Activated T-helper 1 cell treated with anti-CD3 and anti-CD28 coated beads, Interleukin-2, amount 50 U/mL, for 16 hours (primary cell): Measurements from ENCODE around the gene LY6G5B.

Experiments
- DNase-seq, 2 donors: peaks; one replicate each; pipeline ENCODE4 v3.0.0-alpha.2; 2020; ENCODE audit warnings: low read depth in 1 of 2, low spot score in 1 of 2

LY6G5B gene

DNA sequence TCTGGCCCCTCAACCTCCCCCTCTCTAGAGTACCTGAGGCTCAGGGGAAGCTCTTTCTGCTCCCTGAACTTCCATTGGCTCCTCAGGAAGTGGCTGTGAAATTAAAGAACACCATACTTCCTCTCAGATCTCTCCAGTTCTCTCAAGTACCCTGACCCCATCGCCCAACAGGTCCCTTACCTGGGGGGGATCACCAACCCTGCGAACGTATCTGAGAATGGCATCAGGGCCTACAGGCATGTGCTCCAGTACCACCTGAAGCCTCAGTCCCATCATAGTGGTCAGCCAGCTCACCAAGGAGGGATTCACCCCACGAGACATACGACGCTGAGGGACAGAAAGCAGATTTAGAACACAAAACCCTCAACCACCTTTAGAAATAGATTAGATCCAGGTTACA lies 29.2 kb upstream of the LY6G5B start:
- no peak for DNase-seq

DNA sequence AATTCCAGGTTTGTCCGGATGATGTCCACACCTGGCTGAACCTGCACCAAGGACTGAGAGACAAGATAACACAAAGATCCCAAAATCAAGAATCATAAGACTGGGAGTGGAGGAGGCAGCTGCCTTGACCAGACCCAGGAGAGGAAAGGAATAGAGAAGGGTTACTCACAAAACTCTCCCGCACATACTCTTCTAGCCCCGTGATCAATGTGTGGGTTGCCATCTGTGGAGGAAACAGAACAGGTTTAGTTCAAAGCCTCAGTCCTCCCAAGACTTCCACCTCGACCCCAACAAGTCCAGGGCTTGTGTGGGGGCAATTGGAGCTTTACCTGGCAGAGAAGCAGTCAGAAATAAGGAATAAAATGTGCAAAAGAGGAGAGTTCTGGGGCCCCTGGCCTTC lies 28.4 kb upstream of the LY6G5B start:
- no peak for DNase-seq

DNA sequence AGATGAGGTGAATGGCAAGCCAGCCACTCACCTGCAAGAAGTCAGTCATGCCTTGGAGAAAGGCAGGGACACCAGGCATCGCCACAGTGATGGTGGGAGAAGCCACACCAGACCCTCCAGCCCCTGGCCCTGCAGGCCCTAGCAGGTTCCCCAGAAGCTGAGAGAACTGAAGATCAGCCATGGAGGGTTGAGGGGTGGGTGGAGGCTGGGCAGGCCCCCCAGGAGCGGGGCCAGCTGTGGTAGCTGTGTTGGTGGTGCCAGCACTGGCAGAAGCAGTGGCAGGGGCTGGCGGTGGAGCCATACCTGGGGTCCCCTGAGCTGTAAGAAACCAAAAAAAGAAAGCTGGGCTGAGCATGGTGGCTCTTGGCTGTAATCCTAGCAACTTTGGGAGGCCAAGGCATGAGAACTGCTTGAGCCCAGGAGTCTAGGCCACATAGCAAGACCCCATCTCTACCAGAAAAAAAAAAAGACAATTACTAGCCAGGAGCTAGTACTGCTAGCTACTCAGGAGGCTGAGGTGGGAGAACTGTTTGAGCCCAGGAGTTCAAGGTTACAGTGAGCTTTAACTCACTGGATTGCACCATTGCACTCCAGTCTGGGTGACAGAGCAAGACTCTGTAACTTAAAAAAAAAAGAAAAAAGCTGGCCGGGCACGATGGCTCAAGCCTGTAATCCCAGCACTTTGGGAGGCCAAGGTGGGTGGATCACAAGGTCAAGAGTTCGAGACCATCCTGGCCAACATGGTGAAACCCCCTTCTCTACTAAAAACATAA lies 26.8 kb upstream of the LY6G5B start:
- DNase-seq: no peak

DNA sequence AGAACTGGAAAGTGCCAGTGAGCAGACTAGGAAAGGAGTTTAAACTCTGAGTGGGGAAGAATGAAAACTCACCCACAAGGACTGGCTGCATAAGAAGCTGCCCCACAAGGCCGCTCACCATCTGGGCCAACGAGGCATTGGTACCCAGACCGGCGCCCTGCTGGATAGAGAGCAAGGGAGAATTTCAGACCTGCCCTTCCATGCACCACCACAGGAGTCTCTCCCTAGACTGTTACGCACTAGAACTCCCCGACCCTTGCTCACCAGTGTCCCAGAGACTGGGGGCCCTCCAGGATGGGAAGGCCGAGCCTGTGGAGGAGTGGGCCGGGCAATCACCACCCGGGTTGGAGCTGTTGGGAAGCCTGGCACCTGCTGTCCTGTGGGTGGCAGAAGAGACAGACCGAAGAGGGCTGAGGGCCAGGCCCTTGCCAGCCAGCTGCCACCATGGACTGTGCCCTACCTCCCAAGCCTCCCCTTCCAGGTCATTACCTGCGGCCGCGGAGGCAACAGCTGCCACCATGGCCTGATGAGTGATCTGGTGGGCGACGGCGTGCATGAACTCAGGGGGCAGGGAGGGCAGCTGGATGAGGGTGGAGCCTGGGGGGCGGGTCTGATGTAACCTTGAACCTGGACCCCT lies 25.8 kb upstream of the LY6G5B start:
- DNase-seq: no peak

DNA sequence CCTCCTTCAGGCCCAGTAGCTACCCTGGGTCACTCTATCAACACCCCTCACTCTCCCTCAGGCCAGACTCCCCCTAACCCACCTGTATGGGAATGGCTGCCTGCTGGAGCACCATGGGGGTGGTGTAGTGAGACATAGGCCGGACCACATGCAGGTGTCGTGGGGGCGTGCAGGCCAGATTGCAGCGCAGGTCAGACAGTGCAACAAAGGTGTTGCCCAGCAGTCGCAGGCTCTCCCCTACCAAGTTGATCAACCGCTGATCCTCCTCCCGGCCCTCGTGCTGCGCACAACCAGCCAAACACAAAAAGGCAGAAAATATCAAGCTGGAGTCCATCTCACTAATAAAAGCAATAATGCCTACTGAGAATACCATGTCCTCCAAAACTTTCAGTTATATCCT lies 24.5 kb upstream of the LY6G5B start:
- DNase-seq: no peak

DNA sequence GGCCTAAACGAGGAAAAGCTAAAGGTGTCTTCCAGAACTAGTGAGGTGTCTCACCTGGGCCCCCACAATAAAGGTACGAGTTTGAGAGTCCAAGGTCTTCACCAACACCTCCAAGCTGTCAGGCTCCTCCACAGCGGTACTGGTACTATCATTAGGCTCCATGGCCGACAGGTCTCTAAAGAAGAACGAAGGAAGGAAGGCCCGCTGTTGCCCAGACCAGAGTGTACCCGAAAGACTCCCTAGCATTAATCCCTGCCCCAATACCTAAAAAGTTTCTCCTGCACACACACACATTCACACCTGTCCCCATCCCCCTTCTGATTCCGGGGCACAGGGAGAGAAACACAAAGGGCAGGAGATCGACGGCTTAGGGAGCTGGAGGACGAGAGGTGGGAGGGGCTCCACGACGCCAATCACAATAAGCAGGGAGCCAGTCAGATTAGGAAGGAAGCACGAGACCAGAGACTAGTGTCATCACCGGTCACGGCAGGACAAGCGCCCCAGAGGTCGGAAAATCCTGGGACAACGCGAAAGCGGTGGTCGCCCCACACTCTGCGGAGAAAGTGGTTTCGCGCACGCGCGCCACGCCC lies 18.1 kb upstream of the LY6G5B start:
- no peak for DNase-seq

DNA sequence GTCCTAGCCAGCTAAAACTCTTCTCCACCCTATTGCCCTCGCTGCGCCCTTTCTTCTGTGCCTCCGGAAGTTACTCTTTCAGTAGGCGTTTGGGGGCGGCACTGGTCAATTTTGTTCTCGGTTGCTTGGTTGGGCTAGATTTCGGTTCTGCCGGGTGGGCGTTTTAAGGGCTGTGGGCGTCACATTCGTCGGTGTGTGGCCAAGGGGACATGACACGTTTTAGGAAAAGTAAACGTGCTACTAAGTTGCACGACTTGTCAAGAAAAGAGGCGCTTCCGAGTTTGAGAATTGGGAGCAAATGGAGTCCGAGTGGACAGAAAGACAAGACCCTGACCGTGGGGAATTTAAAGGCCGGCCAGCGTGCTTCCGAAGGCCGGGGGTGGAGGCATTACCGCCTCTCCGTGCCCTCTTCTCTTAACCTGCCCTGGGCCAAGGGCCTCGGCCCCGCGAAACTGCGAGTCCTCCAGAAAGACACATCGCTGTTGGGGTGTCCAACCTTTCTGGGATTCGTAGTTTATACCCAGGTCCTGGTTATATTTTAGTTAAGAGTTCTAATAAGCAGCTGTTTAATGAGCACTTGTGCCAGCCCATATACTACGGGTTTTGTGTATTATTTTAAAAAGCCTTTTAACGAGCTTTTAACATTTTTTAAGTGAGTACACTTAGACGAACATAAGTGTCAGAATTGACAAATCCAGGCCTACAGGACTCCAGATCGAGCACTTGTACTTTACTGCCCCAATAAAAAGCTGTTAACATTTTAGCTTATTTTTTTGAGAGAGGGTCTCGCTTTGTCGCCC lies 16.7 kb upstream of the LY6G5B start:
- DNase-seq: peak in 1 of 2 donors; percentile 73

DNA sequence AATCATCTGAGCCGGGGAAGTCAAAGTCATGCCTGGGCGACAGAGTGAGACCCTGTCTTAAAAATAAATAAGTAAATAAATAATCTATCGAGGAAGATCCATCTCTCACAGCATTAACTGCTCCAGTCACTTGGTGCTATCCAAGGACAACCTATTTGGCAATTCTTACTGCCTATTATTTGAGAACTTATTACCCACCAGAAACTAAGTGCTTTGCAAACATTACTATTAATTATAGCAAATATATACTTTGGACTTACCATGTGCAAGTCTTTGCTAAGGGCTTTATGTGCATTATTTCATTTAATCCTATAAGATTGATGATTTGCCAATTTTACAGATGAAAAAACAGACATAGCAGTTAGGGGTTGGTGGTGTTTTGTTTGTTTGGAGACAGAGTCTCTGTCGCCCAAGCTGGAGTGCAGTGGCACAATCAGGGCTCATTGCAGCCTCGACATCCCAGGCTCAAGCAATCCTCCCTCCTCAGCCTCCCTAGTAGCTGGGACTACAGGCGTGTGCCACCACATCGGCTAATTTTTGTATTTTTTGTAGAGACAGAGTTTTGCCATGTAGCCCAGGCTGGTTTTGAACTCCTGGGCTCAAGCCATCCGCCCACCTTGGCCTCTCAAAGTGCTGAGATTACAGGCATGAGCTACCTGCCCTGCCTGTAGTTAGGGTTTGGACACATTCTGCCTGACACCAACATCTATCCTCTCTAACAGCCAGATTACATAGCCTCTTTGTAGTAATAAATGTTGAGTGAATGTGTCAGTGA lies 15.0 kb upstream of the LY6G5B start:
- DNase-seq: no peak

DNA sequence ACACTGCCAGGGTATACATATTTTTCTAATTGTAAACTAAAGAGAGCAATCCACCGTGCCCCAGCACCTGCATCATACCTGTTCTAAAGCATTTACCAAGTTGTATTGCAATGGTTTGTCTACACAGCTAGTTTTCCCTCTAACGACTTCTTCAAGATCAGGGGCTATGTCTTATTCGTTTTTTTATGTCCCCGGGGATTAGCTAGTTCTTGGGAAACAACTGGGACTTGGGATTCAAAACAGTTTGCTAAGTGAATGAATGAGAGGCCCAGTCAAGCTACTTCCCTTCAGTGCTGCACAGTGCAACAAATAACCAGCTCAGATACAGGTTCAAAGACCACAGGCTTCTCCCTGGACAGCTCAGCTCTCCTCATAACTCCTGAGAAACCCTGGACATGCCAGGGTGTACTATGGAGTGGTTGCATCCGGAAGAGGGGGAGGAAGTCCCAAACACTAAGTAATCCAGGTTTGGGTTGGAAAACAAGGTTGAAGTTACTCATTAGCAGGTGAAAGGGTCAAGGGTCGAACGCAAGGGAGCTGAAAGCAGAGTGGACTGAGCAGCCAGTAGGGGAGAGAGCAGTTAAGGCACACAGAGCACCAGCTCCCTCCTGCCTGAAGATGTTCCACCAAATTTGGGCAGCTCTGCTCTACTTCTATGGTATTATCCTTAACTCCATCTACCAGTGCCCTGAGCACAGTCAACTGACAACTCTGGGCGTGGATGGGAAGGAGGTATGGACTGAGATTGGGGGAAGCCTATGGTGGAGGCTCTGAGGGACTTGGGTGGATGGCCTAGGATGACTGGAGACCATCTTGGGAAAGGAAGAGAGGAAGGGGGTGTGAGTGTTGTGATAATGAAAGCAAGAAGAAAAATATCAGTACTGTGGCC lies 14.2 kb upstream of the LY6G5B start, which contains the start of gene APOM:
APOM (plus strand) TSS at position 546 of the 889 bp plus-strand sequence; CDS start at position 619, 73 bp downstream.
- no peak for DNase-seq

DNA sequence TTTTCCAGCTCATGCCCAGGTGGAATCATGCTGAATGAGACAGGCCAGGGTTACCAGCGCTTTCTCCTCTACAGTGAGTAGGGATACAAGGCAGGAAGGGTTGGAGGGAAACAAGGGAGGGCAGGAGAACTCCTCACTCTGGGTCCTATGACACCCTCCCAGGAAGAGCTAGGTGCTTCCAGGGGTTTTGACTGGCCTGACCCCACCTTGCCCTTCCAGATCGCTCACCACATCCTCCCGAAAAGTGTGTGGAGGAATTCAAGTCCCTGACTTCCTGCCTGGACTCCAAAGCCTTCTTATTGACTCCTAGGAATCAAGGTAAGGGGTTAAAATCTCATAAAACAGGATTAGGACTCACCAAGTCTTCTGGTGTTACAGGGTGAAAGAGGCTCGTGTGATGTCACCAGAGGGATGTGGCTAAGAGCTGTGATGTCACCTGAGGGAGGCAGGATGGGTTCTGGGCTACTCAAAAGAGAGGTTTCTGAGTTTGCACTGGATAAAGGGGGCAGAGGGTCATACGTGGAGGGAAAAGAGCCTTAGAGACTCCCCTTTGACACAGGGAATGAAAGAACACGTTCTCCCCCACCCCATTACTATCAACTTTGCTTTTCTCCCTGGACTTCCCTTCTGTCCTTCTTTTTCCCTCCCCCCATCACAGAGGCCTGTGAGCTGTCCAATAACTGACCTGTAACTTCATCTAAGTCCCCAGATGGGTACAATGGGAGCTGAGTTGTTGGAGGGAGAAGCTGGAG lies 12.2 kb upstream of the LY6G5B start:
- DNase-seq: no peak

DNA sequence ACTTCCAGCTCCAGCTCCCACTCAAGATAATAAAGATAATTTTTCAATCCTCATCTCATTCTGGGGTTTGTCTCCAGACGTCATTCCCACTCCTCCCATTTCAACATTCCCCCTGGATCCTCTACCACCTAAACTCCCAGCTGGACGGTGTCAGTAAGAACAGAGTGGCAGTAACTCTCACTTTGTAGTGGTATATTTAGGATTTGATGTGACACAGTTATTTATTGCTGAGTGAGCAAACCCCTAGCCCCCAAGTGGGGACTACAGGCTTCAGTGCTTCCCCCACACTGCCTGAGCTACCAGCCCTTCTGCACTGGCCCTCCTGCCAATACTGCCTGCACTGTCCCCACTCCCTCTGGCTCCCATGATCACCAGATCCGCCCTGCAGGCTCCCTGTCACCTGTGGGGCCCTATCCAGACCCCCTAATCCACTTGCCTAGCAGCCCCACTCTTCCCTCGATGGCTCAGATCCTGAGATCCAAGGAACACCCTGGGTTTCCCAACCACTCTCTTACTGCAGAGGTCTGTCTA lies 11.6 kb upstream of the LY6G5B start:
- no peak for DNase-seq

DNA sequence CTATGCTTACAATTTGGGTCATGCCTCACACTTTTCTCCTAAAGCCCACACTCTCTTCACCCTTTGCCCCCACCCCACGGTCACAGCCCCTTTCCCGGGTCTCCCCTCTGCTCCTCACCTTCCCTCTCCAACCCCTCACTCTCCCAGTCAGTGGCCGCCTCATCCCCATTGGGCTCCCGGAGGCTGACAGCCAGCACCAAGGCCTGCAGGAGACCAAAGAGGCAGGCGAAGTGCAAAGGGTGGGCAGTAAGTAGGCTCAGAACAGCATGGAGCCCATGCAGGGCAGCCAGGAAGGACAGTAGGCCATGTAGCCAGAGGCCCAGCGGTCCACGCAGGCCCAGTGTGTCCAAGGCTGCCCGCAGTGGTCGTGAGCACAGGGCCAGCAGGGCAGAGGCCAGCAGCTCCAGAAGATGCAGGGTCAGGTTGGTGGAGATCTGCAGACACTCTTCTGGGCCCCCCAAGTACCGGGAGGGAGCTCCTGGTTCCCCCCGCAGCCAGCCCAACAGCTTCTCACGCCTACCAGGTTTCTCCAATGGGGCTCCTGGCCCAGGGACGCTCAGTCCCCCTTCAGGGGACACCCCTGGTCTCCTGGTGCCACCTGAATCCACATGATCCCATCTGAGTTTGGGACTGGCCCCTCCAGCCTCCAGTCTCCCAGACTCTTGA lies 10.7 kb upstream of the LY6G5B start:
- no peak for DNase-seq

DNA sequence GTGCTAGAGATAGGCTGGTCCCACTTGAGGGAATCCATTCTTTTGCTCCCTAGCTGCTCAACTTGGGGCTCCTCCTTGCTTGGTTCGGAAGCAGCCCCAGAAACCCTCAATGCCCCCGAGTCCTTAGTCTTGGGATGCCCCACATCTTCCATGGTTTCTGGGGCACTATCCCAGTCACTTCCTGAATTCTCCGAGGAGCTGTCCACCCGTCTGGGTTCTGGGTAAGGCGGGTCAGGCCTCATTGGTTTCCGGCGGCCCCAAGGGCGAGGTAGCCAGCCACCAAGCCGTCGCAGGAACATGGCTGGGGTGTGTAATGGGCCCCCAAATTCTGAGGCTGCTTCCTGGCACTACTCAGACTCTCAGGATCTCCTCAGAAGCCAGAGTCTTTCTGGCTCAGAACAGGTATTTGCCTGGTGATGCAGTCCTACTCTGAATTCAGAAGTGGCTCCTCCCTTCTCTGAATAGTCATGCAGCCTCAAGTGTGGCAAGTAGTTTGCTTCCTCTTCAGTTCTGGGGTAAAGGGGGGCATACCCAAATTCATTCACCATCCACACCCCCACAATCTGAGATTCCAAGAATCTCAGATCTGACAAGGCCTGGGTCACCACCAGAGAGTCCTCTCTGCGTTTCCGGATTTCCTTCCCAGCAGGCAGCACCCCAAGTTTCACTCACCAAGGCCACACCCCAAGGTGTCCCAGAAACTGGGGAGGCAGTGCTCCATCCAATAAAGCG lies 10.0 kb upstream of the LY6G5B start:
- DNase-seq: no peak

DNA sequence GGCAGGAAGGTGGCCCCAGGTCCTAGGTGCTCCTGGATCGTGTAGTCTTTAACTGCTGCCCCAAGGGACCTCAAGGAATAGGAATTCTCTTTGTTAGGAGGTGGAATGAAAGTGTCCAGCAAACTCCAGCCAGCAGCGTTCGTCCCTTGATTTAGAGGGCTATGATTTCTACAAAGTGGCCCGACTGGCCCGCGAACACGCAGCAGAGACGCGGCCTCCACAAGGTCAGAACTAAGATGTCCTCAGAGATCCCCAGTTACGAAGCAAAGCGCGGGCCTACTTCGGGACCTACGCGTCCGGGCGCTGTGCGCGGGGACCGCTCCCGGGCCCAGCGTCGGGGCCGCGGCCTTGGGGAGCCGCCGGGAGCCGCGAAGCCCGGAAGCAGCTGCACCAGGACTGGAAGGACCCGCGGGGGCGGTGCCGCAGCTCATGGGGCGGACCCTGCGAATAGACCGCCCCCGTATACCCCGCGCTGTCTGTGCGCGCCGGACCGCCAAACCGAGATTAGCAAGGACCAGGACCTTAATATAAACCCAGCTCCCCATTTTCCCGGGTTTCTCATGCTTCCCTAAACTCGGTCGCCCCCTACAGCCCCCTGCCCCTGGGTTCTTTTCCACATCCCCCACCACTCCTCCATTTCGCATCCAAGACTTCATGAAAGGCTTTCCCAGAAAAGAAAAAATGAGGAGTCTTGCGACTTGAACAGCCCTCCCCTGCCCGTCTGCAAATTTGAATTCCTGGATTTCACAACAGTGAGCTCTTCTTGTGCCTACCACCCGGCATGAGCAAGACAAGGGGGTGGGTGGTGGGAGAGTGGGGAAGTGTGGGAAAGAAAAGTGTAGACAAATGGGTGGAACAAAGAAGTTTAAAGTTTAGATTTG lies 9.2 kb upstream of the LY6G5B start, which contains the start of gene C6orf47:
C6orf47 (minus strand) TSS at position 398 of the 881 bp plus-strand sequence. CDS start 831 bp downstream, outside the sequence.
- DNase-seq: peak; percentile 51 to 61

DNA sequence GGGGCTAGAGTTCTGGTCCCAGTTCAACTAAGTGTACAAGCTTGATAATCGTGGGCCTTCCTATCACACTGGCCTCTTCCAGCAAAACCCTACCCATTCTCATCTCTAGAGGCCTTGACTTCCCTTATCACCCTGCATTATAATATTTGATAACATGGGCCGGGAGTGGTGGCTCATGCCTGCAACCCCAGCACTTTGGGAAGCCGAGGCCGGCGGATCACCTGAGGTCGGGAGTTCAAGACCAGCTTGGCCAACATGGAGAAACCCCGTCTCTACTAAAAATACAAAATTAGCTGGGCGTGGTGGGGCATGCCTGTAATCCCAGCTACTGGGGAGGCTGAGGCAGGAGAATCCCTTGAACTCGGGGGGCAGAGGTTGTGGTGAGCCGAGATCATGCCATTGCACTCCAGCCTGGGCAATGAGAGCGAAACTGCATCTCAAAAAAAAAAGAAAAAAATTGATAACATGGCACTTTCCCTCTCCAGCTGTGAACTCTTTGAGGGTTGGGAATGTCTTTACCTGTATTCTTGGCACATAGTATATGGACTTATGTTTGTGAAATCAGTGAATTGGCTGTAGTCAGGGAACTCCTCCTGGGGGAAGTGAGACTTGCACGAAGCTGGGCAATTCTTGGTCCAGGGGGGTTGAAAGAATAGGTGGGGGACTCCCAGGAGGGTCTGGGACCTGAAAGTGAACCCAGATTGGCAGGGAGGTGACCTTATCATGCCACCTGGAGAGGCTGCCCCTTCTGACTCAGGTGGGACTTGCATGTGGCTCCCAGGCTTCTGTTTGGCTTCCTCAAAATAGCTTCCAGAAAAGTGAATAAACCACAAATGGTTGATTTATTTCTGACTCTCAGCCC lies 8.3 kb upstream of the LY6G5B start:
- no peak for DNase-seq
